DND-41 (cell line): ENCODE measurements around the gene VPS33B.

Experiments
- EZH2 ChIP-seq: IDR thresholded peaks from 3 replicates; pipeline ENCODE4 v1.6.1; 2012; ENCODE audit warnings: borderline replicate concordance, low read depth, mild to moderate bottlenecking, moderate library complexity, low read length, inconsistent platforms; ENCODE audit not compliant: severe bottlenecking
- TF ChIP-seq, protein P1 (sequence below): IDR thresholded peaks from 2 replicates; pipeline ENCODE4 v1.5.1; 2012; ENCODE audit warnings: borderline replicate concordance, low read length, moderate library complexity, mild to moderate bottlenecking; ENCODE audit not compliant: poor library complexity, severe bottlenecking; ENCODE audit errors: extremely low read depth

GRCh38 chr15:91072161-91072560, 49.8 kb upstream of the VPS33B start:
- TF ChIP-seq, protein P1, sequence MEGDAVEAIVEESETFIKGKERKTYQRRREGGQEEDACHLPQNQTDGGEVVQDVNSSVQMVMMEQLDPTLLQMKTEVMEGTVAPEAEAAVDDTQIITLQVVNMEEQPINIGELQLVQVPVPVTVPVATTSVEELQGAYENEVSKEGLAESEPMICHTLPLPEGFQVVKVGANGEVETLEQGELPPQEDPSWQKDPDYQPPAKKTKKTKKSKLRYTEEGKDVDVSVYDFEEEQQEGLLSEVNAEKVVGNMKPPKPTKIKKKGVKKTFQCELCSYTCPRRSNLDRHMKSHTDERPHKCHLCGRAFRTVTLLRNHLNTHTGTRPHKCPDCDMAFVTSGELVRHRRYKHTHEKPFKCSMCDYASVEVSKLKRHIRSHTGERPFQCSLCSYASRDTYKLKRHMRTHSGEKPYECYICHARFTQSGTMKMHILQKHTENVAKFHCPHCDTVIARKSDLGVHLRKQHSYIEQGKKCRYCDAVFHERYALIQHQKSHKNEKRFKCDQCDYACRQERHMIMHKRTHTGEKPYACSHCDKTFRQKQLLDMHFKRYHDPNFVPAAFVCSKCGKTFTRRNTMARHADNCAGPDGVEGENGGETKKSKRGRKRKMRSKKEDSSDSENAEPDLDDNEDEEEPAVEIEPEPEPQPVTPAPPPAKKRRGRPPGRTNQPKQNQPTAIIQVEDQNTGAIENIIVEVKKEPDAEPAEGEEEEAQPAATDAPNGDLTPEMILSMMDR: no peak
- no peak for TF ChIP-seq EZH2
